ENCODE results near the gene LRRTM2.
"Not testable (repeated sequence)": the region's sequence is repeated elsewhere in the genome, so short reads cannot be mapped to it uniquely, and the experiment has no call there.

Gene LRRTM2

DNA sequence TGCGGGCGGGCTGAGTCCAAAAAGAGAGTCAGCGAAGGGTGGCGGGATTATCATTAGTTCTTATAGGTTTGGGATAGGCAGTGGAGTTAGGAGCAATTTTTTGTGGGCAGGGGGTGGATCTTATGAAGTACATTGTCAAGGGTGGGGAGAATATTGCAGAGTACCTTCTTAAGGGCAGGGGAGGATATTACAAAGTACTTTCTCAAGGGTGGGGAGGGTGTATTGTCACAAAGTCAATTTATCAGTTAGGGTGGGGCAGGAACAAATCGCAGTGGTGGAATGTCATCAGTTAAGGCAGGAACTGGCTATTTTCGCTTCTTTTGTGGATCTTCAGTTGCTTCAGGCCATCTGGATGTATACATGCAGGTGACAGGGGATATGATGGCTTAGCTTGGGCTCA, 40.3 kb downstream of the LRRTM2 start:
- not testable (repeated sequence) for DNase-seq

DNA sequence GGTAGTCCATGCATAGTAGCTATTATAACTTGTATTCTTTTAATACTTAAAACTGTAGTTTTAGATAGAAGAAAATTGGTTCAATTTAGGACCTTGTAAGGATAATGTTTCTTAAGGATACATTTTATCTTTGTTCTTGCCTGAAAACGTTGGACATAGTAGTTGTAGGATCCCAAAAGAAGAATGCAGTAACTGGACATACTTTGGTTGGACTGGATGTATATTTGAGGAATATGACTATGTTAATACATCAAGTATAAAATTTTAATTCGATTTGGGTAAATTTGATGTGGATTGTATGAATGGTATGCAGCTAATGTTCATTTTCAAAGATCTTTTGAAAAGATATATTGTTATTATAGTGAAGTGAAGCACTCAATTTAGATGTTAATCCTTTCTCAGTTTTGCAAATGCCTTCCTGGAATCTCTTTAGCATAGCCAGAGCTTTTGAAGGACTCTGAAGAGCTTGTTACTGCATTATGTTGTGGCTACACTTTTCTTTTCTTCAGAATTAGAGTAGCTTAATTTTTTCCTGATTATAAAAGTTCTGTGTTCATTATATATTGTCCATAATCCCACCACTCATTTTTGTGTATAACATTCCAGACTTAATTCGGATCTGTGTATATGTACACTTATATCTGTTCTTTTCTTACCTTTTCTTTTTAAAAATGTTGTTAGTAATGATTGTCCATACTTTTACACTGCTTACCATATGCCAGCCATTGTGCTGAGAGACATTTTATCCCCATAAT, 41.2 kb downstream of the LRRTM2 start:
- no peak for DNase-seq

DNA sequence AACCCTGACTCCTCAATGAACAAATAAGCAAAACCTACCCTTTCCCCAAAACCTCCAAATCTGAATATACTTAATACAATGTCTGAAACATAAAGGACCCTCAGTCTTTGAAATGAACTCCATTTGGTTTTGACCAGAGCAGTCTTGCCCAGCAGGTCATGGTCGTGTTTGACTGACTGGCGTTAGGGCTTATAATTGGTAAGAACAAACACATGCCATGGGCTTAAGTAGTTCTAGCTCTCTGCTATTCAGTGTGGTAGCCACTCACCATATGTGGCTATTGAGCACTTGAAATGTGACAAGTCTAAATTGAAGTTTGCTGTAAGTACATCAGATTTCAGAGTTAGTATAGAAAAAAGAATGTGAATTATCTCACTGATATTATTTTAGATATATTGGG, 42.1 kb downstream of the LRRTM2 start:
- no peak for DNase-seq

DNA sequence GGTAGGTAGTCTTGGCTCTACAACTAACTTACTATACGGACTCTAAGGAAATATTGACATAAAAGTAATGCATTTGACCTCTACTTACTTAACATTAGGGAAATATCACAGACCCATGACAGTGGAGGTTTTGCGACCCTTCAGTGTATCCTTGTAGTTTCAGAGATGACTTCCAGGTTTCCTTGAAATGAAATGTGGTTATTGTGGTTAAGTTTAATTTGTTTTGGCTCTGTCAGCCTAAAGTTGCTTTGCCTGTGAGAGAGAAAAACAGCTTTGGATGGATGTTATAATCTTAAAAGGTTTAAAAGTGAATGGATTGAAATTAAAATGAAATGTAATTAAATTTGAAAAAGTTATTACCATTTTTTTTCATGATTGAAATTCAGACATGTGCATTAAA, 42.9 kb downstream of the LRRTM2 start:
- no peak for DNase-seq

DNA sequence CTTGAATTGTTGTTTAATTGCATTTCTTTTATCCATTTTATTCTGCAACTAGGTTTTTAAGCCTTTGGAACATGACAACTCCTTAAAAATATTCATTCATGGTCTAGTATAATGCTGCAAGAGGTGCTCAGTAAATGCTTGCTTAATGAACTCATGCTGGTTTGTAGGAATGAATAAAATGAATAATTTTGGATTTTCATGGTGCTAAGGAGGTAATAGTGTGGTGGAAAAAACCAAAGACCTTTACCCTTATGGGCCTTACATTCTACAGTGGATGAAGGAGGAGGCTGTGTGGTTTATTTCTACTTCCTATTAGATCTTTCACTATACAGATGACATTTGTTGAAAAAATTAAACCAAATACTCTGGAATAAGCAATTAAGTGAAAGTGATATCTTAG, 43.4 kb downstream of the LRRTM2 start:
- no peak for DNase-seq

DNA sequence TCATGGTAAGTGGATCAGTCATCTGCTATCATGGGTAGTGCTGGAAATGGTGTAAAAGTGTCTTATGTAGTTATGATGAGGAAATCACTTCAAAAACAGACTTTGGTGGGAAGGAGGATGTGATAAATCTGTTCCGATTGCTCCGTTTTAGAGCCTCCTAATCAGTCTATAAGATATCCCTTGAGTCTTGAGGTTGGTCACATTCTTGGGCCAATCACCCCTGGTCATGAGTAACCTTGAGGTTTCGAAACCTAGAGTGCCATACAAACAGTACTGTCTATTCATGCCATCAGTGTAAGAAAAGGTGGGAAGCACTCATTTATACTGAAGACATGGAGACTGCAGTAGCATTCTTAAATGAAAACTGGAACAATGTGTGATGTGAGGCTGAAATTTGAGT, 45.8 kb downstream of the LRRTM2 start:
- no peak for DNase-seq

DNA sequence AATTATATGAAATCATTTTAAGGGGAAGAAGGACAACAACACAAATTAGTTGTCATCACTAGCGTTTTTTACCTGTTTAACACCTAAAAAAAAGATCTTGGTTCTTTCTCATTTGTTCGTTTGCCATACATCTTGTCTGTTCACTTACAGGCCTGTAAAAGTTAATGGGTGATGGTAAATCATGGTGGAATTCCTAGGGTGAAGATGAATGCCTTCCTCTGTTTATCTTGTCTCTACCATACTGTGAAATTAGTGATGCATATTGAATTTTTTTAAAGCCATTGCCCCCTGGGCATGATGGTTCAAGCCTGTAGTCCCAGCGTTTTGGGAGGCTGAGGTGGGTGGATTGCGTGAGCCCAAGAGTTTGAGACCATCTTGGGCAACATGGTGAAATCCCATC, 46.6 kb downstream of the LRRTM2 start:
- no peak for DNase-seq

DNA sequence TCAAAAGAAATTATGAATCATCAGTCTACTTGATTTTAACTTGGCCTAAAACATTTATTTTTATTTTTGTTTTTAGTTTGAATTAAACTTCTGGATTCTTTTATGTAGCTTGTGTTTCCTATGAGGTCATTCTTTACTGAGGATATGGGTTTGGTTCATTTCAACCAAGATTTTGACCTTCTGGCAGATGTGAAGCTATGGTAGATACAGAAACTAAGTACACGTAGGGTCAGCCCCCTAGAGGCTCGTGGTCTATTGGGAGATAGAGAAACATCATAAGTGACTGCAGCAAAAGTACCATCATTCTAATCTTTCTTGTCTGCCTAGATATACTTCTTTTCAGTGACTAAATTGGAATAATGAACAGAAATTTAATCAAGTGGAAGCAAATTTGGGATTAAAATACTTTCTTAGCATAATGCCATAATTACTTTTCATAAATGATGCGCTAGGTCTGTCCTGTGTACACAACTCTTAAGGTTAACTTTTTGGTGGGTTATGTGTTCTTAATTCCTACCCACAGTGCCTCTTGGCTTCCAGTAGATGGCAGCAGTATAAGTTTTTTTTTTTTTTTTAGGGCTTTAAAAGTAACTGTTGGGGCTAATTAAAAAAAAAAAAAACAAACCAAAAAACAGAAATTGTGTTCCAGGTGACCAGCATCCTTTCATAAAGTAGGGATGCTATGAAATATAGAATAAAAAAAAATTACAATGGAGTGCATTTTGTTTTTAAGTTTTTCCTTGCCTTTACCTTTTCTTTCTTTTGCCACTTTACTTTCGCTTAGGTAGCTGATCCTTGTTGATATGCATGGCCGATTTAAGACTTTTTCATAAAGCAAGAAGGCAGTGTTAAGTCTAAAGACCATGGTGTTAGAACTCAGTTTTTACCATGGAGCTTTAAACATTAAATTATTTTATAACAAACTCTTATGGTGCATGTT, 49.9 kb downstream of the LRRTM2 start:
- DNase-seq: no peak

DNA sequence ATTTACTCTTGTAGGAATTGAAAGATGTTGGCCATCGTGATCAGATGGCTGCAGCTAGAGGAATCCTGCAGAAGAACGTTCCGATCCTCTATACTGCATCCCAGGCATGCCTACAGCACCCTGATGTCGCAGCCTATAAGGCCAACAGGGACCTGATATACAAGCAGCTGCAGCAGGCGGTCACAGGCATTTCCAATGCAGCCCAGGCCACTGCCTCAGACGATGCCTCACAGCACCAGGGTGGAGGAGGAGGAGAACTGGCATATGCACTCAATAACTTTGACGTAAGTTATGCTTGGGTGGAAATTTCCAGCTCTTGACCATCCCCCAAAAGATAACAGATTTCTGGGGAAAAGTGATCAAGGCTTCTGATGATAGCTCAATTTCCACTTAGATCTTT, 50.6 kb downstream of the LRRTM2 start:
- no peak for DNase-seq

DNA sequence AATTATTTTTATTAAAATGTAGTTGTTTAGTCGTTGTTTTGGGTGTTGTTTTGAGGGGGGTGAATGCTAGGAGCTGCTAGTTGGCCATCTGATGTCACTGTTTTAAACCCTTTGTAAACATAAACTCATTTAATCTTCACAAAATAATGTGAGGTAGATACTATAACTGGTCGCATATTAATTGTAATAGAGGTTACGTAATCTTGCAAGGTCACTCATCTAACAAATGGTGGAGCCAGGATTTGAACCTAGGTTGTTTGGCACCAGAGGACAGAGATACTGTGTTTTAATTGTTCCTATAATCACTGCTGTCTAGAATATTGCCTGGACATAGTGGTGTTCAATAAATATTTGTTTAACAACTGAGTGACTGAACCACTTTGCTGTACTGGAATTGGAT, 54.4 kb downstream of the LRRTM2 start:
- no peak for DNase-seq

DNA sequence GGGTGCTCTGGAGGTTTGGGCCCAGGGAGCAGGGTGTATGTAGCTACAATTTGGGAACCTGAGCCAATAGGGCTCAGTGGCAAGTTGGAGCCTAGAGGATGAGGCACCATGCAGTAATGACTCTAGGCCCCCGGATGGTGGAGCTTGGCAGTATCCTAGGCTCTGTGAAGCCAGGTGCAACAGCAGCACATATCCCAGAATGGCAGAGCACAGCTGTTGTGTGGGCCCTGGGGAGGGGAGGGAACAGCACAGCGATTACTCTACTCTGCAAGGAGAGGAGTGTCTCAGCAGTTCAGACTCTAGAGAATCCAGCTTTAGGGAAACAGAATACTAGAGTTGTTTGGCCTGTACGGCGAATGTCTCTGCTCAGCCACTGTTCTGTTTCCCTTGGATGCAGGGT, 56.1 kb downstream of the LRRTM2 start:
- peak; percentile 28 for DNase-seq
